GM12878 (cell line): ENCODE measurements around the gene ZMYND12. TPM values are rescaled to one million over a fixed set of nuclear protein-coding genes. Genes with fewer than 3 reads are reported as not detected.

Experiments used
- ATAC-seq: fragments of 200-7000 bp; cut with Tn5 transposase; 3 replicates; pipeline ENCODE4 v1.9.1; 2020; ENCODE audit warnings: mild to moderate bottlenecking, moderate library complexity
- BruUV-seq: library from RNA; stranded (reverse); fragments of 400-500 nt; replicated peaks from 2 replicates; lab custom pipeline; 2021; lab: Mats Ljungman, UMichigan
- CTCF ChIA-PET: fragments of 300-600 bp; sonication (Branson Sonifier 250); formaldehyde crosslinking; extraction: SDS; loops from one replicate; lab custom pipeline; 2021; ENCODE audit warnings: inconsistent platforms; lab: Yijun Ruan, JAX
- POLR2A ChIA-PET: fragments of 350-600 bp; formaldehyde crosslinking; extraction: SDS; loops from one replicate; lab custom pipeline; 2021; ENCODE audit warnings: inconsistent platforms; lab: Charles Lee
- RAD21 ChIA-PET: fragments of 300-600 bp; sonication (Branson Sonifier 250); formaldehyde crosslinking; loops from one replicate; lab custom pipeline; 2023; ENCODE audit warnings: antibody characterized with exemption; ENCODE audit not compliant: unreplicated experiment; lab: Charles Lee
- SMC1A ChIA-PET: fragments of 300-600 bp; sonication (Branson Sonifier 250); formaldehyde crosslinking; loops from one replicate; lab custom pipeline; 2023; ENCODE audit not compliant: unreplicated experiment, uncharacterized antibody; lab: Charles Lee
- DNase-seq: peaks from one replicate; pipeline ENCODE4 v3.0.0-alpha.2; 2011; ENCODE audit warnings: low read depth, low spot score
- FAIRE-seq: peaks from 3 replicates; lab custom pipeline; 2011; peaks lifted over from hg19 to GRCh38; lab: Jason Lieb, UNC
- H2AFZ ChIP-seq: 2 replicates; pipeline ENCODE4 v1.6.0; 2011; ENCODE audit warnings: low read depth, low read length, control low read depth; ENCODE audit not compliant: control insufficient read depth
- H3K27ac ChIP-seq: 2 replicates; pipeline ENCODE4 v1.5.1; 2011; ENCODE audit warnings: control low read depth; ENCODE audit not compliant: control insufficient read depth, insufficient read depth
- H3K27me3 ChIP-seq, 2 experiments: replicated peaks in 1 of 2; 2 replicates each; pipeline versions ENCODE4 v1.6.0 to v1.6.1; 2011; ENCODE audit warnings: low read length in 1 of 2; ENCODE audit not compliant: control insufficient read depth in 2 of 2, insufficient read depth in 2 of 2
- H3K36me3 ChIP-seq, 2 experiments: 2 replicates each; pipeline ENCODE4 v1.5.1; 2011; ENCODE audit warnings: low read length in 1 of 2; ENCODE audit not compliant: control insufficient read depth in 2 of 2, insufficient read depth in 2 of 2
- H3K4me1 ChIP-seq: 2 replicates; pipeline ENCODE4 v1.6.1; 2011; ENCODE audit warnings: mild to moderate bottlenecking, low read length, moderate library complexity, mixed read lengths; ENCODE audit not compliant: control insufficient read depth, insufficient read depth
- H3K4me2 ChIP-seq: 2 replicates; pipeline ENCODE4 v1.6.0; 2011; ENCODE audit warnings: control low read depth; ENCODE audit not compliant: control insufficient read depth, insufficient read depth
- H3K4me3 ChIP-seq: fragments of 200-600 bp; sonication (generic); 2 replicates; pipeline ENCODE4 v1.5.1; 2016
- H3K79me2 ChIP-seq: 2 replicates; pipeline ENCODE4 v1.6.0; 2011; ENCODE audit warnings: low read length; ENCODE audit not compliant: control insufficient read depth, insufficient read depth
- H3K9ac ChIP-seq: 2 replicates; pipeline ENCODE4 v1.8.0; 2011; ENCODE audit warnings: low read length, control low read depth, mixed read lengths; ENCODE audit not compliant: control insufficient read depth, insufficient read depth
- H3K9me3 ChIP-seq: replicated peaks from 3 replicates; pipeline ENCODE4 v1.5.1; 2011; ENCODE audit warnings: mild to moderate bottlenecking, low read length; ENCODE audit not compliant: control insufficient read depth, insufficient read depth
- H4K20me1 ChIP-seq: 2 replicates; pipeline ENCODE4 v1.6.0; 2011; ENCODE audit not compliant: control insufficient read depth, insufficient read depth
- BCL11A ChIP-seq: IDR thresholded peaks from 2 replicates; pipeline ENCODE4 v1.6.1; 2011; ENCODE audit warnings: low read depth, low read length
- CREB1 ChIP-seq: IDR thresholded peaks from 2 replicates; pipeline ENCODE4 v1.6.1; 2012; ENCODE audit warnings: low read depth, mild to moderate bottlenecking, inconsistent platforms
- CREM ChIP-seq: IDR thresholded peaks from 2 replicates; pipeline ENCODE4 v1.6.1; 2014; ENCODE audit warnings: antibody characterized with exemption, low read depth
- EGR1 ChIP-seq, 2 experiments: IDR thresholded peaks; 1 replicate in 1 of 2; 2 replicates in 1 of 2; pipeline ENCODE4 v1.6.1; 2011 to 2012; ENCODE audit warnings: low read depth in 2 of 2, low read length in 2 of 2, borderline replicate concordance in 1 of 2, mild to moderate bottlenecking in 1 of 2, moderate library complexity in 1 of 2
- HDAC2 ChIP-seq: fragments of 200-600 bp; sonication (generic); IDR thresholded peaks from 2 replicates; pipeline ENCODE4 v1.6.1; 2017
- MEF2A ChIP-seq: IDR thresholded peaks from 2 replicates; pipeline ENCODE4 v1.6.1; 2011; ENCODE audit warnings: low read depth, mild to moderate bottlenecking, low read length, moderate library complexity; ENCODE audit not compliant: insufficient read depth
- MTA3 ChIP-seq: IDR thresholded peaks from 2 replicates; pipeline ENCODE4 v1.6.1; 2012; ENCODE audit warnings: low read length, inconsistent platforms, borderline replicate concordance
- MXI1 ChIP-seq: fragments of 150-350 bp; IDR thresholded peaks from 2 replicates; pipeline ENCODE4 v1.6.1; 2011; ENCODE audit warnings: low read depth, mild to moderate bottlenecking, inconsistent platforms, low read length, improper control_type of control experiment
- MYB ChIP-seq: fragments of 150-350 bp; IDR thresholded peaks from 2 replicates; pipeline ENCODE4 v1.6.1; 2014; ENCODE audit warnings: mild to moderate bottlenecking, low read depth, low read length, borderline replicate concordance
- PAX5 ChIP-seq: IDR thresholded peaks from 2 replicates; pipeline ENCODE4 v1.6.1; 2011; ENCODE audit warnings: low read depth, low read length, borderline replicate concordance
- ZZZ3 ChIP-seq: IDR thresholded peaks from 2 replicates; pipeline ENCODE4 v1.6.1; 2011; ENCODE audit warnings: low read depth; ENCODE audit not compliant: control insufficient read depth, insufficient read length
- WGBS: methylation state at CpG from one replicate; pipeline ENCODE4 v1.1.6; 2016; ENCODE audit warnings: low lambda C conversion rate; ENCODE audit not compliant: insufficient replicate concordance, insufficient coverage; ENCODE audit errors: missing lambda C conversion rate; 5-methylcytosine and 5-hydroxymethylcytosine counted together
- in situ Hi-C: fragments of 300-500 bp; cut with MboI; formaldehyde crosslinking; loops from 9 replicates; pipeline ENCODE4 v1.14.3; 2018; ENCODE audit warnings: mixed read lengths
- intact Hi-C: fragments of 100-400 bp; cut with micrococcal nuclease; formaldehyde crosslinking; loops from one replicate; pipeline ENCODE4 v1.14.2; 2022; ENCODE audit not compliant: unreplicated experiment
- polyA plus RNA-seq, 11 experiments: library from polyadenylated mRNA; depleted of rRNA in 4 of 11; unstranded in 6 of 11; stranded (reverse) in 5 of 11; fragments of >200 nt; fragmentation: Nextera tagmentation in 4 of 11; fragmentation: Illumina TruSeq in 1 of 11; extraction: Ambion mirVana in 4 of 11; extraction: Trizol in 1 of 11; gene quantifications; 1 replicate in 1 of 11; 2 replicates in 10 of 11; pipeline versions ENCODE4 v1.2.1 to v1.2.3, GENCODE V29; 2011 to 2016; ENCODE audit warnings: inconsistent platforms in 2 of 11, missing spikeins in 2 of 11, low read depth in 1 of 11
- total RNA-seq, 4 experiments: library from RNA; depleted of rRNA in 3 of 4; stranded (reverse); fragments of >200 nt in 3 of 4; fragmentation: Illumina TruSeq in 1 of 4; extraction: Trizol in 1 of 4; gene quantifications; 2 replicates each; pipeline versions ENCODE4 v1.2.1 to v1.2.3, GENCODE V29; 2013 to 2021
- TF ChIP-seq, protein P1 (sequence below): fragments of 450-650 bp; IDR thresholded peaks from 2 replicates; pipeline ENCODE4 v1.6.1; 2017; ENCODE audit warnings: antibody characterized with exemption, mild to moderate bottlenecking, moderate library complexity
- TF ChIP-seq, protein P2 (sequence below): IDR thresholded peaks from 2 replicates; pipeline ENCODE4 v1.6.1; 2011; ENCODE audit warnings: borderline replicate concordance, low read depth, mild to moderate bottlenecking, moderate library complexity, low read length; ENCODE audit not compliant: insufficient read depth, poor library complexity, severe bottlenecking
- TF ChIP-seq, protein P3 (sequence below): fragments of 450-650 bp; IDR thresholded peaks from 2 replicates; pipeline ENCODE4 v1.6.1; 2017; ENCODE audit warnings: mild to moderate bottlenecking, moderate library complexity
- TF ChIP-seq, protein P4 (sequence below): fragments of 450-650 bp; IDR thresholded peaks from 2 replicates; pipeline ENCODE4 v1.6.1; 2017; ENCODE audit warnings: mild to moderate bottlenecking

ZMYND12 gene
- total and polyA plus RNA-seq, 10 of the 15 experiments (the other 5 are each of a cell fraction or from before 2014, with no cell fraction given) = 0.26 to 1.4 (median 0.67) TPM

DNA sequence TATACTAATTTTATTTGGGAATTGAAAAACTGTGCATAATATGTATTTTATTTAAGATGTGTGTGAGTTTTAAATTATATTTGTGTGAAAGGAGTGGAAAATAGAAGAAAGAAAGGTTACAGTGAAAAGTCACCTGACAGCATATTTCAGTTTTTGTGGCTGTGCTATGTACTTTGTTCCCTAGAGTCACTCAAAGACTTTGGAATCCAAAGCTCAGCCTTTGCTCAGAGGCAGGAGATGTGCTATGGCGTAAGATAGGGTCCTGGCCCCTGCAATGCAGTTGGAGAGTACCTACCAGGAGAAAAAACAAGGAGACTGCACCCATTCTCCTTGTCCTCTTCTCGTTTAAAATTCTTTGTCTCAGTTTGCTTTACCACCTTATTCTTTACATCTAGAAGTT, 10.2 kb upstream of the ZMYND12 start:
- no peaks in the 10 kb centered on the region for H3K9me3 ChIP-seq
- H3K4me3 ChIP-seq = no peak overlapping the region
- H3K27ac ChIP-seq = no peak overlapping the region
- ChIA-PET POLR2A (no interaction called here), CTCF (no interaction called here), SMC1A (interaction anchor here (0.9 kb wide), 1 partner anchor 9 kb away, joined by 4 read pairs; no protein-coding TSS in a partner anchor), RAD21 (no interaction called here)
- H3K27me3 ChIP-seq = no peaks in the 10 kb centered on the region
- H3K4me1 ChIP-seq = peaks cover 5% of the 10 kb centered on the region; the same call in 1 of the 2 replicates
- H3K4me2 ChIP-seq = no peak overlapping the region
- no peak for DNase-seq
- no peaks in the 10 kb centered on the region for H3K79me2 ChIP-seq
- BruUV-seq = no TSS peak
- FAIRE-seq = no peak
- no peaks in the 10 kb centered on the region for H4K20me1 ChIP-seq
- H3K36me3 ChIP-seq = no peaks in the 10 kb centered on the region
- 43% methylated on average over 2 of the region's 2 CpGs for WGBS
- no peak overlapping the region for H2AFZ ChIP-seq
- H3K9ac ChIP-seq = no peak overlapping the region
- no peak for ATAC-seq
- in situ Hi-C loops = no loop called here
- intact Hi-C loops = loop anchor here (10.0 kb wide), 1 partner anchor 291 kb away; no protein-coding TSS in a partner anchor
- TF ChIP-seq, protein P1, sequence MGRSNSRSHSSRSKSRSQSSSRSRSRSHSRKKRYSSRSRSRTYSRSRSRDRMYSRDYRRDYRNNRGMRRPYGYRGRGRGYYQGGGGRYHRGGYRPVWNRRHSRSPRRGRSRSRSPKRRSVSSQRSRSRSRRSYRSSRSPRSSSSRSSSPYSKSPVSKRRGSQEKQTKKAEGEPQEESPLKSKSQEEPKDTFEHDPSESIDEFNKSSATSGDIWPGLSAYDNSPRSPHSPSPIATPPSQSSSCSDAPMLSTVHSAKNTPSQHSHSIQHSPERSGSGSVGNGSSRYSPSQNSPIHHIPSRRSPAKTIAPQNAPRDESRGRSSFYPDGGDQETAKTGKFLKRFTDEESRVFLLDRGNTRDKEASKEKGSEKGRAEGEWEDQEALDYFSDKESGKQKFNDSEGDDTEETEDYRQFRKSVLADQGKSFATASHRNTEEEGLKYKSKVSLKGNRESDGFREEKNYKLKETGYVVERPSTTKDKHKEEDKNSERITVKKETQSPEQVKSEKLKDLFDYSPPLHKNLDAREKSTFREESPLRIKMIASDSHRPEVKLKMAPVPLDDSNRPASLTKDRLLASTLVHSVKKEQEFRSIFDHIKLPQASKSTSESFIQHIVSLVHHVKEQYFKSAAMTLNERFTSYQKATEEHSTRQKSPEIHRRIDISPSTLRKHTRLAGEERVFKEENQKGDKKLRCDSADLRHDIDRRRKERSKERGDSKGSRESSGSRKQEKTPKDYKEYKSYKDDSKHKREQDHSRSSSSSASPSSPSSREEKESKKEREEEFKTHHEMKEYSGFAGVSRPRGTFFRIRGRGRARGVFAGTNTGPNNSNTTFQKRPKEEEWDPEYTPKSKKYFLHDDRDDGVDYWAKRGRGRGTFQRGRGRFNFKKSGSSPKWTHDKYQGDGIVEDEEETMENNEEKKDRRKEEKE = no peak
- TF ChIP-seq HDAC2 (no peak), MYB (no peak), CREM (no peak), CREB1 (no peak), ZZZ3 (no peak), PAX5 (no peak), MTA3 (no peak), MXI1 (no peak), BCL11A (no peak), MEF2A (no peak), EGR1 (IDR thresholded peaks at IDR 0.05; ENCODE audit: borderline replicate concordance in 1 of 2, low read depth in 2 of 2, low read length in 2 of 2) (no peak)
- TF ChIP-seq, protein P2, sequence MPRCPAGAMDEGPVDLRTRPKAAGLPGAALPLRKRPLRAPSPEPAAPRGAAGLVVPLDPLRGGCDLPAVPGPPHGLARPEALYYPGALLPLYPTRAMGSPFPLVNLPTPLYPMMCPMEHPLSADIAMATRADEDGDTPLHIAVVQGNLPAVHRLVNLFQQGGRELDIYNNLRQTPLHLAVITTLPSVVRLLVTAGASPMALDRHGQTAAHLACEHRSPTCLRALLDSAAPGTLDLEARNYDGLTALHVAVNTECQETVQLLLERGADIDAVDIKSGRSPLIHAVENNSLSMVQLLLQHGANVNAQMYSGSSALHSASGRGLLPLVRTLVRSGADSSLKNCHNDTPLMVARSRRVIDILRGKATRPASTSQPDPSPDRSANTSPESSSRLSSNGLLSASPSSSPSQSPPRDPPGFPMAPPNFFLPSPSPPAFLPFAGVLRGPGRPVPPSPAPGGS = no peak
- TF ChIP-seq, protein P3, sequence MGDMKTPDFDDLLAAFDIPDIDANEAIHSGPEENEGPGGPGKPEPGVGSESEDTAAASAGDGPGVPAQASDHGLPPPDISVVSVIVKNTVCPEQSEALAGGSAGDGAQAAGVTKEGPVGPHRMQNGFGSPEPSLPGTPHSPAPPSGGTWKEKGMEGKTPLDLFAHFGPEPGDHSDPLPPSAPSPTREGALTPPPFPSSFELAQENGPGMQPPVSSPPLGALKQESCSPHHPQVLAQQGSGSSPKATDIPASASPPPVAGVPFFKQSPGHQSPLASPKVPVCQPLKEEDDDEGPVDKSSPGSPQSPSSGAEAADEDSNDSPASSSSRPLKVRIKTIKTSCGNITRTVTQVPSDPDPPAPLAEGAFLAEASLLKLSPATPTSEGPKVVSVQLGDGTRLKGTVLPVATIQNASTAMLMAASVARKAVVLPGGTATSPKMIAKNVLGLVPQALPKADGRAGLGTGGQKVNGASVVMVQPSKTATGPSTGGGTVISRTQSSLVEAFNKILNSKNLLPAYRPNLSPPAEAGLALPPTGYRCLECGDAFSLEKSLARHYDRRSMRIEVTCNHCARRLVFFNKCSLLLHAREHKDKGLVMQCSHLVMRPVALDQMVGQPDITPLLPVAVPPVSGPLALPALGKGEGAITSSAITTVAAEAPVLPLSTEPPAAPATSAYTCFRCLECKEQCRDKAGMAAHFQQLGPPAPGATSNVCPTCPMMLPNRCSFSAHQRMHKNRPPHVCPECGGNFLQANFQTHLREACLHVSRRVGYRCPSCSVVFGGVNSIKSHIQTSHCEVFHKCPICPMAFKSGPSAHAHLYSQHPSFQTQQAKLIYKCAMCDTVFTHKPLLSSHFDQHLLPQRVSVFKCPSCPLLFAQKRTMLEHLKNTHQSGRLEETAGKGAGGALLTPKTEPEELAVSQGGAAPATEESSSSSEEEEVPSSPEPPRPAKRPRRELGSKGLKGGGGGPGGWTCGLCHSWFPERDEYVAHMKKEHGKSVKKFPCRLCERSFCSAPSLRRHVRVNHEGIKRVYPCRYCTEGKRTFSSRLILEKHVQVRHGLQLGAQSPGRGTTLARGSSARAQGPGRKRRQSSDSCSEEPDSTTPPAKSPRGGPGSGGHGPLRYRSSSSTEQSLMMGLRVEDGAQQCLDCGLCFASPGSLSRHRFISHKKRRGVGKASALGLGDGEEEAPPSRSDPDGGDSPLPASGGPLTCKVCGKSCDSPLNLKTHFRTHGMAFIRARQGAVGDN = no peak
- TF ChIP-seq, protein P4, sequence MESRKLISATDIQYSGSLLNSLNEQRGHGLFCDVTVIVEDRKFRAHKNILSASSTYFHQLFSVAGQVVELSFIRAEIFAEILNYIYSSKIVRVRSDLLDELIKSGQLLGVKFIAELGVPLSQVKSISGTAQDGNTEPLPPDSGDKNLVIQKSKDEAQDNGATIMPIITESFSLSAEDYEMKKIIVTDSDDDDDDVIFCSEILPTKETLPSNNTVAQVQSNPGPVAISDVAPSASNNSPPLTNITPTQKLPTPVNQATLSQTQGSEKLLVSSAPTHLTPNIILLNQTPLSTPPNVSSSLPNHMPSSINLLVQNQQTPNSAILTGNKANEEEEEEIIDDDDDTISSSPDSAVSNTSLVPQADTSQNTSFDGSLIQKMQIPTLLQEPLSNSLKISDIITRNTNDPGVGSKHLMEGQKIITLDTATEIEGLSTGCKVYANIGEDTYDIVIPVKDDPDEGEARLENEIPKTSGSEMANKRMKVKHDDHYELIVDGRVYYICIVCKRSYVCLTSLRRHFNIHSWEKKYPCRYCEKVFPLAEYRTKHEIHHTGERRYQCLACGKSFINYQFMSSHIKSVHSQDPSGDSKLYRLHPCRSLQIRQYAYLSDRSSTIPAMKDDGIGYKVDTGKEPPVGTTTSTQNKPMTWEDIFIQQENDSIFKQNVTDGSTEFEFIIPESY = no peak
